H9 (cell line): Measurements from ENCODE around the gene TMEM115. TPM values are rescaled to one million over a fixed set of nuclear protein-coding genes. Genes with fewer than 3 reads are reported as not detected.
A peak's percentile ranks its signal among the peaks of the same experiment; 100 is the strongest.

ENCODE experiments used
- DNase-seq: peaks from one replicate; pipeline ENCODE4 v3.0.0-alpha.2; 2017
- H2AFZ ChIP-seq: one replicate; pipeline ENCODE4 v1.6.1; 2013; ENCODE audit warnings: mild to moderate bottlenecking, low read length, control low read depth, moderate library complexity
- H2AK5ac ChIP-seq: 2 replicates; pipeline ENCODE4 v1.6.1; 2013; ENCODE audit warnings: low read length, control low read depth, mixed read lengths; ENCODE audit not compliant: insufficient read length
- H2BK120ac ChIP-seq: one replicate; pipeline ENCODE4 v1.6.1; 2013; ENCODE audit warnings: low read depth, mild to moderate bottlenecking, low read length, control low read depth, inconsistent platforms; ENCODE audit not compliant: poor library complexity, severe bottlenecking
- H2BK12ac ChIP-seq: 2 replicates; pipeline ENCODE4 v1.6.1; 2013; ENCODE audit warnings: low read length, control low read depth, mixed read lengths, low read depth; ENCODE audit not compliant: insufficient read length
- H2BK15ac ChIP-seq: 2 replicates; pipeline ENCODE4 v1.6.1; 2013; ENCODE audit warnings: low read depth, low read length, control low read depth
- H2BK20ac ChIP-seq: one replicate; pipeline ENCODE4 v1.6.1; 2013; ENCODE audit warnings: low read depth, mild to moderate bottlenecking, low read length, control low read depth, inconsistent platforms; ENCODE audit not compliant: poor library complexity, severe bottlenecking
- H2BK5ac ChIP-seq: 2 replicates; pipeline ENCODE4 v1.6.1; 2013; ENCODE audit warnings: low read length, control low read depth, mixed read lengths; ENCODE audit not compliant: insufficient read length
- H3K14ac ChIP-seq: 2 replicates; pipeline ENCODE4 v1.6.1; 2013; ENCODE audit warnings: low read length, control low read depth; ENCODE audit not compliant: insufficient read depth
- H3K18ac ChIP-seq: 2 replicates; pipeline ENCODE4 v1.6.1; 2013; ENCODE audit warnings: low read depth, mild to moderate bottlenecking, mixed read lengths, low read length, control low read depth; ENCODE audit not compliant: insufficient read length
- H3K23ac ChIP-seq: 2 replicates; pipeline ENCODE4 v1.6.1; 2013; ENCODE audit warnings: low read length, control low read depth, mixed read lengths, low read depth; ENCODE audit not compliant: insufficient read length
- H3K23me2 ChIP-seq: 2 replicates; pipeline ENCODE4 v1.6.1; 2013; ENCODE audit warnings: low read depth, mild to moderate bottlenecking, mixed read lengths, low read length, control low read depth; ENCODE audit not compliant: insufficient read length, poor library complexity, severe bottlenecking
- H3K27ac ChIP-seq: 2 replicates; pipeline ENCODE4 v1.5.1; 2013; ENCODE audit warnings: low read length, control low read depth, mixed read lengths, low read depth; ENCODE audit not compliant: insufficient read length
- H3K27me3 ChIP-seq: 2 replicates; pipeline ENCODE4 v1.6.1; 2013; ENCODE audit warnings: low read length, control low read depth, inconsistent platforms; ENCODE audit not compliant: insufficient read depth
- H3K4ac ChIP-seq: 2 replicates; pipeline ENCODE4 v1.6.1; 2013; ENCODE audit warnings: low read depth, mild to moderate bottlenecking, control low read depth, inconsistent platforms, low read length, moderate library complexity
- H3K4me1 ChIP-seq: 2 replicates; pipeline ENCODE4 v1.6.1; 2013; ENCODE audit warnings: low read length, control low read depth, inconsistent platforms; ENCODE audit not compliant: insufficient read depth
- H3K4me2 ChIP-seq: 2 replicates; pipeline ENCODE4 v1.6.1; 2013; ENCODE audit warnings: low read length, control low read depth, mixed read lengths; ENCODE audit not compliant: insufficient read length, insufficient read depth
- H3K56ac ChIP-seq: 2 replicates; pipeline ENCODE4 v1.6.1; 2013; ENCODE audit warnings: low read depth, mild to moderate bottlenecking, mixed read lengths, low read length, control low read depth; ENCODE audit not compliant: insufficient read length
- H3K79me1 ChIP-seq: 2 replicates; pipeline ENCODE4 v1.6.1; 2013; ENCODE audit warnings: low read depth, mild to moderate bottlenecking, moderate library complexity, low read length, control low read depth, inconsistent platforms; ENCODE audit not compliant: insufficient read depth, poor library complexity, severe bottlenecking
- H3K79me2 ChIP-seq: 2 replicates; pipeline ENCODE4 v1.6.1; 2013; ENCODE audit warnings: low read length, control low read depth, inconsistent platforms; ENCODE audit not compliant: insufficient read depth
- H3K9ac ChIP-seq: 2 replicates; pipeline ENCODE4 v1.6.1; 2013; ENCODE audit warnings: low read length, control low read depth, mixed read lengths; ENCODE audit not compliant: insufficient read length; ENCODE audit errors: extremely low read depth
- H3K9me3 ChIP-seq: one replicate; pipeline ENCODE4 v1.6.1; 2013; ENCODE audit warnings: low read depth, low read length, inconsistent platforms; ENCODE audit not compliant: control insufficient read depth
- H3T11ph ChIP-seq: one replicate; pipeline ENCODE4 v1.6.1; 2013; ENCODE audit warnings: mild to moderate bottlenecking, low read length, control low read depth, inconsistent platforms
- H4K20me1 ChIP-seq: one replicate; pipeline ENCODE4 v1.6.1; 2013; ENCODE audit not compliant: control insufficient read depth, insufficient read length, insufficient read depth
- H4K5ac ChIP-seq: 2 replicates; pipeline ENCODE4 v1.6.1; 2013; ENCODE audit warnings: low read depth, mild to moderate bottlenecking, mixed read lengths, low read length, control low read depth; ENCODE audit not compliant: insufficient read length
- H4K8ac ChIP-seq: replicated peaks from 2 replicates; pipeline ENCODE4 v1.6.1; 2013; ENCODE audit warnings: low read length, control low read depth, mixed read lengths, low read depth; ENCODE audit not compliant: insufficient read length
- H4K91ac ChIP-seq: 2 replicates; pipeline ENCODE4 v1.6.1; 2013; ENCODE audit warnings: low read depth, mild to moderate bottlenecking, moderate library complexity, mixed read lengths, low read length, control low read depth; ENCODE audit not compliant: insufficient read length
- H3K27ac Mint-ChIP-seq, 3 experiments: 2 replicates in 2 of 3; 3 replicates in 1 of 3; pipeline ENCODE4 v1.8.0; 2020 to 2021; ENCODE audit warnings: mixed read lengths in 3 of 3, mild to moderate bottlenecking in 1 of 3, moderate library complexity in 1 of 3
- H3K27me3 Mint-ChIP-seq: 2 replicates; pipeline ENCODE4 v1.8.0; 2021; ENCODE audit warnings: low read depth, mild to moderate bottlenecking, moderate library complexity, mixed read lengths
- H3K36me3 Mint-ChIP-seq, 3 experiments: 2 replicates in 2 of 3; 3 replicates in 1 of 3; pipeline ENCODE4 v1.8.0; 2020 to 2021; ENCODE audit warnings: low read depth in 3 of 3, mixed read lengths in 3 of 3; ENCODE audit not compliant: insufficient read depth in 1 of 3
- H3K4me1 Mint-ChIP-seq, 2 experiments: 2 replicates each; pipeline ENCODE4 v1.8.0; 2020; ENCODE audit warnings: mixed read lengths in 2 of 2
- H3K4me3 Mint-ChIP-seq, 2 experiments: 2 replicates in 1 of 2; 3 replicates in 1 of 2; pipeline ENCODE4 v1.8.0; 2020 to 2021; ENCODE audit warnings: mild to moderate bottlenecking in 2 of 2, mixed read lengths in 2 of 2, moderate library complexity in 1 of 2
- H3K9me3 Mint-ChIP-seq, 2 experiments: 2 replicates in 1 of 2; 3 replicates in 1 of 2; pipeline ENCODE4 v1.8.0; 2020; ENCODE audit warnings: mild to moderate bottlenecking in 2 of 2, mixed read lengths in 2 of 2, moderate library complexity in 1 of 2
- CTCF ChIP-seq: fragments of 200-600 bp; sonication (generic); conservative IDR thresholded peaks from 3 replicates; pipeline ENCODE4 v1.8.0; 2021; ENCODE audit warnings: antibody characterized with exemption, mild to moderate bottlenecking
- WGBS: extraction: QIAGEN DNeasy Blood & Tissue Kit; methylation state at CpG from one replicate; pipeline ENCODE4 v1.1.7; 2013; ENCODE audit warnings: missing lambda C conversion rate, low lambda C conversion rate, mixed read lengths; ENCODE audit not compliant: insufficient read length; ENCODE audit errors: extremely low coverage; 5-methylcytosine and 5-hydroxymethylcytosine counted together
- total RNA-seq: library from RNA; stranded (reverse); gene quantifications from 2 replicates; pipeline ENCODE4 v1.2.1, GENCODE V29; 2021

TMEM115 gene
- total RNA-seq, 1 experiment from 2014 or later: 32.3 TPM

- Mint-ChIP-seq H3K27ac (peak overlapping the region; percentile 27 to 74 (median 31); a peak in 5 of 7 replicates), H3K9me3 (no peaks in the 10 kb centered on the region), H3K4me3 (no peak overlapping the region), H3K4me1 (peaks cover 15 to 46% of the 10 kb centered on the region in 2 experiments), H3K27me3 (peaks cover 2% of the 10 kb centered on the region), H3K36me3 (no peaks in the 10 kb centered on the region)
- H4K5ac ChIP-seq: no peak overlapping the region
- peaks cover 2% of the 10 kb centered on the region for H4K20me1 ChIP-seq
- no peak overlapping the region for H2BK12ac ChIP-seq
- H3K23ac ChIP-seq: no peak overlapping the region
- no peak overlapping the region for H2AK5ac ChIP-seq
- no peak overlapping the region for H2BK20ac ChIP-seq
- H3K27ac ChIP-seq: no peak overlapping the region
- H3K56ac ChIP-seq: no peak overlapping the region
- H2BK5ac ChIP-seq: no peak overlapping the region
- H2BK15ac ChIP-seq: no peak overlapping the region
- no peaks in the 10 kb centered on the region for H3K79me2 ChIP-seq
- no CpG with 5 or more reads among the region's 14 CpGs for WGBS
- no peak overlapping the region for H3K4me2 ChIP-seq
- H4K91ac ChIP-seq: no peak overlapping the region
- peak; percentile 36; the same call in 2 of the 3 replicates for TF ChIP-seq CTCF
- no peak overlapping the region for H3T11ph ChIP-seq
- H4K8ac ChIP-seq: no peak overlapping the region
- H2BK120ac ChIP-seq: no peak overlapping the region
- H2AFZ ChIP-seq: no peak overlapping the region
- H3K18ac ChIP-seq: no peak overlapping the region
- H3K4me1 ChIP-seq: no peaks in the 10 kb centered on the region
- H3K4ac ChIP-seq: no peak overlapping the region
- H3K9me3 ChIP-seq: no peaks in the 10 kb centered on the region
- H3K79me1 ChIP-seq: no peaks in the 10 kb centered on the region
- no peaks in the 10 kb centered on the region for H3K23me2 ChIP-seq
- H3K14ac ChIP-seq: no peak overlapping the region
- H3K9ac ChIP-seq: no peak overlapping the region
- H3K27me3 ChIP-seq: no peaks in the 10 kb centered on the region
- DNase-seq: no peak
These were observed 11.3 kb upstream of the TMEM115 start for GRCh38 chr3:50370594-50370993.
